Measurements from ENCODE around the gene LRRC14B.
"Not testable (repeated sequence)": the region's sequence is repeated elsewhere in the genome, so short reads cannot be mapped to it uniquely, and the experiment has no call there.

LRRC14B gene

DNA sequence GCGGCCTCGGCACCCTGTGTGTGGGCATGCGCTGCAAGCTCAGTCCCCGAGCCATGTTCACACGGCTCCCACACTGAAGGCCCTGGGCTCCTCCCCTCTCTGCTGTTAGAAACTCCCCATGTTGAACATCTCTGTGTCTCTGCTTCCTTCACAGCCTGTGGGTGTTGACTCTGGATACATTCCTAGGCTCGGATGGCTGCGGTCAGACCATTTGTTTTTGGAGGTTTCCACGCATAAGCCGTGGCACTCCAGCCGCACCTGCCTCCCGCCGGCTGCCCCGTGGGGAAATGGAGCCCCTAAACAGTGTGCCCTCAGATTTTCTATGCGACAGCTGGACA is 31.2 kb upstream of the LRRC14B start:
- DNase-seq (ENCODE audit: low spot score) = no peak

DNA sequence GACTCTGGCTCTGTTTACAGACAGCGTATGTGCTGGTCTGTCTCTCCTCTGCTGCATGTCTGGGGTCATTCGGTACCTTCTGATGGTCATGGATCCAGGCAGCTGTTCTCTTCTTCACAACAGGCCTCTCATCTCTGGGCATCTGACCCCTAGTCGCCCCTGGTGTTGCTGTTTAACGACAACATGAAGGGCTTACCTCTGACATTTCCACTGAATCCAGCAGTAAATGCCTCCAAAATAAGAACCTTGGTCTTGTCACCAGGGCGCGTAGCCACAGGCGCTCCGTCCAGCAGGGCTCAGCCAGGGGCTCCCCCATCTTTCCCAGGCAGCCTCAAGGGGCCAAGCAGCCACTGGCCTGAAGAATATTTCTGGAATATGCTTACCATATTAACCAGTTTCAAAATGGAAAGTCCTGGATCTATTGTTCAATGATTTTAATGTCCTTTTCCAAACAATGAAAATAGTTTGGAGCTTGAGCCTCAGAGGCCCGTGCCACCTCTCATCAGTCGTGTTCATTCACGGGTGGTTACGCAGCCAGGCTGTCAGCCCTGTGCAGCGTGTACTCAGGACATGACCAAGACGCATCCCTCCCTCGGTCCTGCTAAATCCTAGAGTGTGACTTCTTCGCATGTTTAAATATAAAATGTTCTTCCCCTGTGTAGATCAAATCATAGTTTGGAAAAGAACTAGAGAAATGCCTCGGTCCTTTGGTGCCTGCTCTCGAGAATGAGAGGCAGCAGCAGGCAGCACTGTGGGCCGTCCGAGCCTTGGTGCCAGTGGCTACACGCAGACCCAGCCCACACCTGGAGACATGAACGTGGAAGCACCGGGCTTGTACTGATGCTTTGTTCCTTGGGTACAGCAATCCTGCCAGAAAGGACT is 30.1 kb upstream of the LRRC14B start:
- DNase-seq (ENCODE audit: low spot score) = no peak

GRCh38 chr5:161803-162110 is 29.5 kb upstream of the LRRC14B start:
- no peak for DNase-seq (ENCODE audit: low spot score)

GRCh38 chr5:162190-162564 is 29.1 kb upstream of the LRRC14B start:
- DNase-seq (ENCODE audit: low spot score) = no peak

DNA sequence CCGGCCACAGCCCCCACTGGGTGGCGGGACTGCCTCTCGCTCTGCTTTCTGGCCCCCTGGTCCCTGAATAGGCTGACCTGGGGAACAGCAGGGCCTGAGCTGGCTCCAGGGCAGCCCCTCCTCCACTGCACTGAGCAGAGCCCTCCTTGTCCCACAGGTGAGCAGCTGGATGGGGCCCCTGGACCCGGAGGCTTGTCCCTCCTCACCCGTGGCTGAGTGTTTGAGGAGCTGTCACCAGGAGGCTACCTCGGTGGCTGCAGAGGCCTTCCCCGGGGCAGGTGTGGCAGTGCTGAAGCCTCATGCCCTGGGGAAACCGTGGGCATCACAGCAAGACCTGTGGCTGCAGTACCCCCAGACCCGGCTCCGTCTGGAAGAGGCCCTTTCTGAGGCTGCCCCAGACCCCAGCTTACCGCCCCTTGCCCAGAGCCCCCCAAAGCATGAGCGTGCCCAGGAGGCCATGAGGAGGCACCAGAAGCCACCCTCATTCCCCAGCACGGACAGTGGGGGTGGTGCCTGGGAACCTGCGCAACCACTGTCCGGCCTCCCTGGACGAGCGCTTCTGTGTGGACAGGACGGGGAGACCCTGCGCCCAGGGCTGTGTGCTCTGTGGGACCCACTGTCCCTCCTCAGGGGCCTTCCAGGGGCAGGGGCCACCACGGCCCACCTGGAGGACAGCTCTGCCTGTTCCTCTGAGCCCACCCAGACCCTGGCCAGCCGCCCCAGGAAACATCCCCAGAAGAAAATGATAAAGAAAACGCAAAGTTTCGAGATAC is 28.5 kb upstream of the LRRC14B start:
- no peak for DNase-seq (ENCODE audit: low spot score)

DNA sequence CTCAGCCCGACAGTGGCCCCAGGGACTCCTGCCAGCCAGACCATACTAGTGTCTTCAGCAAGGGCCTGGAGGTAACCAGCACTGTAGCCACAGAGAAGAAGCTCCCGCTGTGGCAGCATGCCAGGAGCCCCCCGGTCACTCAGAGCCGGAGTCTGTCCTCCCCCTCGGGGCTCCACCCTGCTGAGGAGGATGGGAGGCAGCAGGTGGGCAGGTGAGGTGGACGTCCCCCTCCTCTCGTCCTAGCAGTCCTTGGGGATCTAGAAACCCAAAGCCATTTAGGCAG is 28.0 kb upstream of the LRRC14B start:
- DNase-seq (ENCODE audit: low spot score) = no peak

DNA sequence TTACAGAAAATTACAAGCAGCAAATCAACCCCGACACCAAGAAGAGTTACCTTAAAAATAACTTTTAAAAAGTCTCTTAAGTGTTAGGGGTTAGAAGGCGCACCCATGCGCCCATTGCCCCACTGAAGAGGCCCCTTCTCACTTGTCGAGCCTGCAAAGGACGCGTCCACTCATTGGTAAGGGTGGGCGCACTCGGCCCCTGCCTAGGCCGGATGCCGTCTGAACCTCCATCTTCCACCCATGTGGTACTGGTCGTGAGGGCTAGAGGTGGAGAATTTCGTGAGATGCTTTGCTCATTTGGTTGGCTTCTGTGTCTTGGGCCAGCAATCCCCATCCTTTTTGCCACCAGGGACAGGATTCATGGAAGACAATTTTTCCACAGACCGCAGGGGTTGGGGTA is 27.5 kb upstream of the LRRC14B start:
- no peak for DNase-seq (ENCODE audit: low spot score)

DNA sequence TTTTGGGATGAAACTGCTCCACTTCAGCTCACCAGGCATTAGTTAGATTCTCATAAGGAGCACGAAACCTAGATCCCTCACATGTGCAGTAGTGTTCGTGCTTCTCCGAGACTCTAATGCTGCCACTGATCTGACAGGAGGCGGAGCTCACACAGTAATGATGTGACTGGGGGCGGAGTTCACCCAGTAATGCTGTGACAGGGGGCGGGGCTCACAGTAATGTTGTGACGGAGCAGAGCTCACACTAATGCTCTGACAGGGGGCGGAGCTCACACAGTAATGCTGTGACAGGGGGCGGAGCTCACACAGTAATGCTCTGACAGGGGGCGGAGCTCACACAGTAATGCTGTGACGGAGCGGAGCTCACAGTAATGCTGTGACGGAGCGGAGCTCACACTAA is 27.1 kb upstream of the LRRC14B start:
- DNase-seq (ENCODE audit: low spot score) = no peak

- not testable (repeated sequence) for DNase-seq (ENCODE audit: low spot score)
These were observed 26.5 kb upstream of the LRRC14B start for GRCh38 chr5:164783-165182.

DNA sequence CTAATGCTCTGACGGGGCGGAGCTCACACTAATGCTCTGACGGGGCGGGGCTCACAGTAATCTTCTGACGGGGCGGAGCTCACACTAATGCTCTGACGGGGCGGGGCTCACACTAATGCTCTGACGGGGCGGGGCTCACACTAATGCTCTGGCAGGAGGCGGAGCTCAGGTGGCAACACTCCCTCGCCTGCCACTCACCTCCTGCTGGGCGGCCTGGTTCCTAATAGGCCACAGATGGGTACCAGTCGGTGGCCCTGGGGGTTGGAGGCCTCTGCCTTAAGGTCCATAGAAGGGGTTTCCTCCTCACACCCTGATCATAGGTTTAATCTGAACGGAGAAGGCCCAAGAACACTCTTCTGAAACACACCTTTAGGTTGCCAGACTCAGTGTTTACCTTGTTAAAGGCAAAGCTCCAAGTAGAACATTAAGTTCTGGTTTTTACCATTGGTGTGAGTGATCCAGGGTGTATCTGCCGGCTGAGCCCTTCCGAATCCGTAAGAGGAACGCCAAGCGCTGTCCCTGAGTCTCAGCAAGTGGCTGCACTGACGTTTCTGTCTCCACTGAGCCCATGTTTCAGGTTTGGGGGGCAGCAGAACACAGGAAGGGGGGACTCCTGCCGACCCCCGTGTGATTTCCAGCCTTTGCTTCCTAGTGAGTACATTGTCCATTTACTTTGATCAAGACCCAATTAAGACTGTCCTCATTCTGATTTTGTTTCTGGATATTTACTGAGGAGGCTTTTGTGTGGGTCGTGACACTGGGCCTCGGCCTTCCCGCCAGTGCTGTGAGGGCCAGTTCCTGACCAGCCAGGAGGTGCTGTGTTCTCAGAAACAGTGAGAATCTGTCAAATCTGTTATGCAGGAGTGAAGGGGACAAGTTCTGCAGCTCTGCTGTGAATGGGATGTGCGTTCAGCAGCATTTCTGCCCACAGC is 24.6 kb upstream of the LRRC14B start:
- no peak for DNase-seq (ENCODE audit: low spot score)

- no peak for DNase-seq (ENCODE audit: low spot score)
These were observed 23.8 kb upstream of the LRRC14B start for GRCh38 chr5:167511-167910.

DNA sequence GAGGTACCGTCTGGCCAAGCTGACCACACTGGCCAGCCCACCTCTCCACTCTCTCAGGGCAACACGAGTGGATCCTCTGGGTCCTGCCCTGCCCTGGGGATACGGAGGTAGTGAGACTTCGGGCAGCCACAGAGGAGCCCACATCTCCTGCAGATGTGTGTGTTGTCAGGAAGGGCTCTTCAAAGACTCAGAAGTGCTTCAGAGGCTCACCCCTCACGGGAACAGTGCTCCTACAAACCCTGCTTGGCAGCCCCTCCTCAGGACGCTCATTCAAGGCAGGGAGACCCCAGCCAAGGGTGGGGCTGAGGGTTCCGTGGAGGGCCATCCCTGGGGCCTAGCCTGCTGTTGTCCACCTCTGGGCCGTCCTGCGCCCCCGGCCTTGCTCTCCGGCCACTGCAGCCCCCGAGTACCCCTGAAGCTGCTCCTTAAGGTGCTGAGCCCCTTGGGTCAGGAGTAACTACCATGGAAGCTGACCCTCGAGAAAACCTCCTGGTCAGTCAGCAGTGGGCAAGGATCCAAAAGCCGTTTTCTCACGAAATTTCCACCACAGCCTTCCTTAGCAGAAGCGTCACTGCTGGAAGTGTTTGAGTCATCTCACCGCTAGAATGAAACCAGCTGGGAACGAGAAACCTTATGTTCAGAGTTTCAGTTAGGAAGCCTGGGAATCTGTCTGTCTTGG is 23.2 kb upstream of the LRRC14B start:
- DNase-seq (ENCODE audit: low spot score) = no peak

GRCh38 chr5:169071-169727 is 22.1 kb upstream of the LRRC14B start:
- no peak for DNase-seq (ENCODE audit: low spot score)

- no peak for DNase-seq (ENCODE audit: low spot score)
These were observed 21.6 kb upstream of the LRRC14B start for GRCh38 chr5:169728-170094.

GRCh38 chr5:170971-171800 is 20.1 kb upstream of the LRRC14B start:
- DNase-seq (ENCODE audit: low spot score) = no peak

GRCh38 chr5:171801-172331 is 19.4 kb upstream of the LRRC14B start:
- DNase-seq (ENCODE audit: low spot score) = no peak

- no peak for DNase-seq (ENCODE audit: low spot score)
These were observed 18.9 kb upstream of the LRRC14B start for GRCh38 chr5:172421-172820.

GRCh38 chr5:172841-173251 is 18.4 kb upstream of the LRRC14B start:
- DNase-seq (ENCODE audit: low spot score) = no peak

DNA sequence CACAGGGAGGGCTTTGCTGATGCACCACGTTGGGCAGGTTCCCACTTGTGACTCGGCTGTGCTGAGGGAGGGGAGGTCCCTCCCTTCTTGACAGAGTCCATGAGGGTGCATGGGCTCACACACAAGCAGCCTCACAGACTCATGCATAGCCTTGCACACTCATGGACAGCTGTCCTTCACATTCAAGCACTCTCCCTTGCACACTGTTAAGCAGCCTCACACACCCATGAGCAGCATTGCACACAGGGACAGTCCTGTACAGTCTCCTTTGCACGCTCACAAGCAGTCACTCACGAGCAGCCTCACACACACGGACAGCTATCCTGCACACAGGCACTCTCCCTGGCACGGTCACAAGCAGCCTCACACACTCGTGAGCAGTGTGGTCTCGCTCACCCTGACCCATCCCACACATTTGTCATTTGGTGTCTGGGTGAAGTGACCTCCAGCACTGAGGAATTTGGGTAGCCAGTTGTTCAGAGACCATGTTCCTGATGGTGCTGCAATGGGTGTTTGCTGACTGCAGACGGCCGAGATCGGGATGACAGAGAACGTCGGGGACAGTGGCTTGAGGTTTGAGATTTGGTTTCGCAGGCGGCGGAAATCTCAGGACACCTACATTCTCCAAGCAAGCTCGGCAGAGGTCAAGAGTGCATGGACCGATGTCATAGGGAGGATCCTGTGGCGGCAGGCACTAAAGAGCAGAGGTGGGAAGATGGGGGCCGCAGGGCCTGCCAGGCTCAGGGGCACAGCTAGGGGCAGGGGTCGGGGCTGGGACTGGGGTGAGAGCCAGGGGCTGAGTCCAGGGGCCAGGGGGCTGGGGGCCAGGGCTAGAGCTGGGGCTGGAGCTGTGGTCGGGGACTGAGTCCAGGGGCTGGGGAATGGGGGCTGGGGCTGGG is 17.7 kb upstream of the LRRC14B start:
- no peak for DNase-seq (ENCODE audit: low spot score)

DNA sequence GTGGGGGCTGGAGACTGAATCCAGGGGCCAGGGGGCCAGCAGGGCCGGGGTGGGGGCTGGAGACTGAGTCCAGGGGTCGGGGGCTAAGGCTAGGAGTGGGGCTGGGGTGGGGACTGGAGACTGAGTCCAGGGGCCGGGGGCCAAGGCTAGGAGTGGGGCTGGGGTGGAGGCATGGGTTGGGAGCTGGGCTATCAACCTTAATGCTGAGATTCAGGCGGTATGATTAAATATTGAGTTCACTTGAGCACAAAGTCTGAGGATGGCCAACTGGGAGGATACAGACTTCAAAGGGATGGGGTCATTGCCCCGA is 17.0 kb upstream of the LRRC14B start:
- DNase-seq (ENCODE audit: low spot score) = no peak

Data from putamen (tissue), 1 donor.